Activated T-cell treated with anti-CD3 and anti-CD28 coated beads for 24 hours (primary cell): ENCODE data around the gene BUB1.
"Not testable (repeated sequence)": the region's sequence is repeated elsewhere in the genome, so short reads cannot be mapped to it uniquely, and the experiment has no call there.

Experiments used
- DNase-seq: peaks from one replicate; pipeline ENCODE4 v3.0.0-alpha.2; 2020; ENCODE audit warnings: low read depth

BUB1 gene

DNA sequence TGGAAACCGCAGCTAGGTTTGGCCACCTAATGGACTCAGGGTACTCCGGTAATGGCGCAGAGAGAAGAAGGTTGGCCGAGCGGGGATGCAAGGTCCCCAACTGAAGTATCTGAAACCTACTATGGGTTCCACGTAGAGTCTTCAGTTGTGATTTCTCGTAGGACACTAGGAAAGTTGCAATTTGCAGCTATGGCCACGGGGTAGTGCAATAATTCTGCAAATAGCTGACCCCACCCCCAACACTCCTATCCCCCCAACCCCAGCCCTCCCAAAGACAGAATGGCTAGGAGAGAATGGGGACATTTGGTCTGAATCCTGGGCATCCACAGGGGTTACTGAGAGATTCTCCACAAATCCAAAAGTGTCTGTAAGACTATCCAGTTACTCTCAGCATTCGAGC, 75.7 kb downstream of the BUB1 start:
- DNase-seq, result not testable (repeated sequence)

- not testable (repeated sequence) for DNase-seq
Observed at GRCh38 chr2:110591973-110592372, 85.9 kb downstream of the BUB1 start.

- not testable (repeated sequence) for DNase-seq
Observed at GRCh38 chr2:110589677-110590330, 88.1 kb downstream of the BUB1 start.

DNA sequence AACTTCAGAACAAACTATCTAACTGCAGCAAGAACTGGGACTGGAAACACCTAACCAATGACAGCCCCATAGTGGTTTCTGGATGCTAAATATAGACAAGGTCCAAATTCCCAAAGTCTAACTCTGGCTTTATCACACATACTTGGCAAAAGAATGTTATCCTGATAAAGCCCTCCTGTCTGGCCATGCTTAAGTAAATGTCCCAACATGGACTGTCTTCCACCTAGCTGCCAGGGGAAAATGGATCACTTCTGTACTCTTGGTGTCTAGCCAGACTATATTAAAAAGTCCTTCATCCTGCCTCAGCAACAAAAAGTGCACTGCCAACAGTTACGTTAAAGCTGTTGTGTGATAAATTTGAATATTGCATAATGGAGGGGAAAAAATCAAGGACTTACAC, 89.3 kb downstream of the BUB1 start:
- not testable (repeated sequence) for DNase-seq
